ENCODE data around the gene EDDM3A. TPM values are rescaled to one million over a fixed set of nuclear protein-coding genes. Genes with fewer than 3 reads are reported as not detected.

The EDDM3A gene
- total RNA-seq, 1 experiment from 2014 or later, result not detected

GRCh38 chr14:20743556-20743955 lies 2.1 kb upstream of the EDDM3A start:
- no peak for TF ChIP-seq CTCF (IDR thresholded peaks at IDR 0.05; ENCODE audit: unreplicated experiment)
- no peaks in the 10 kb centered on the region for H3K36me3 Mint-ChIP-seq (ENCODE audit: insufficient read depth, unreplicated experiment)
- CTCF ChIA-PET, result interaction anchor here (1.1 kb wide), 1 partner anchor 24 kb away, joined by 3 read pairs; no protein-coding TSS in a partner anchor
- no peak overlapping the region for H3K27ac Mint-ChIP-seq (ENCODE audit: unreplicated experiment)
- no TSS peak for BruUV-seq (replicated peaks)
- DNase-seq, result peak; percentile 45
- intact Hi-C loops (cut with micrococcal nuclease; ENCODE audit: unreplicated experiment), result loop anchor here (2.0 to 10.0 kb wide), 4 partner anchors 17 to 61 kb away; partner anchors contain the start of gene RNASE1
- no peaks in the 10 kb centered on the region for H3K27me3 Mint-ChIP-seq (ENCODE audit: unreplicated experiment)
- H3K9me3 Mint-ChIP-seq (ENCODE audit: low read depth, unreplicated experiment), result no peaks in the 10 kb centered on the region
- no peak overlapping the region for H3K4me3 Mint-ChIP-seq (ENCODE audit: low read depth, unreplicated experiment)
- H3K4me1 Mint-ChIP-seq (ENCODE audit: low read depth, unreplicated experiment), result peaks cover 33% of the 10 kb centered on the region

- BruUV-seq (replicated peaks), result no TSS peak
- H3K9me3 Mint-ChIP-seq (ENCODE audit: low read depth, unreplicated experiment), result no peaks in the 10 kb centered on the region
- CTCF ChIA-PET, result interaction anchor here (0.5 to 0.8 kb wide), 2 partner anchors 20 to 81 kb away, joined by 3 to 7 read pairs; no protein-coding TSS in a partner anchor
- intact Hi-C loops (cut with micrococcal nuclease; ENCODE audit: unreplicated experiment), result loop anchor here (10.0 kb wide), 1 partner anchor 58 kb away; the partner anchor contains the start of gene RNASE1
- H3K4me1 Mint-ChIP-seq (ENCODE audit: low read depth, unreplicated experiment), result peaks cover 35% of the 10 kb centered on the region
- H3K4me3 Mint-ChIP-seq (ENCODE audit: low read depth, unreplicated experiment), result no peak overlapping the region
- H3K27ac Mint-ChIP-seq (ENCODE audit: unreplicated experiment), result no peak overlapping the region
- no peaks in the 10 kb centered on the region for H3K27me3 Mint-ChIP-seq (ENCODE audit: unreplicated experiment)
- DNase-seq, result no peak
- no peak for TF ChIP-seq CTCF (IDR thresholded peaks at IDR 0.05; ENCODE audit: unreplicated experiment)
- H3K36me3 Mint-ChIP-seq (ENCODE audit: insufficient read depth, unreplicated experiment), result no peaks in the 10 kb centered on the region
Measured at GRCh38 chr14:20746566-20746965, 879 bp downstream of the EDDM3A start.

GRCh38 chr14:20748439-20748838 lies 2.8 kb downstream of the EDDM3A start:
- Mint-ChIP-seq H3K27ac (ENCODE audit: unreplicated experiment) (no peak overlapping the region), H3K4me3 (ENCODE audit: low read depth, unreplicated experiment) (no peak overlapping the region), H3K36me3 (ENCODE audit: insufficient read depth, unreplicated experiment) (no peaks in the 10 kb centered on the region), H3K27me3 (ENCODE audit: unreplicated experiment) (no peaks in the 10 kb centered on the region), H3K4me1 (ENCODE audit: low read depth, unreplicated experiment) (peaks cover 24% of the 10 kb centered on the region), H3K9me3 (ENCODE audit: low read depth, unreplicated experiment) (peaks cover 7% of the 10 kb centered on the region)
- TF ChIP-seq CTCF (IDR thresholded peaks at IDR 0.05; ENCODE audit: unreplicated experiment), result no peak
- CTCF ChIA-PET, result no interaction called here
- no peak for DNase-seq
- intact Hi-C loops (cut with micrococcal nuclease; ENCODE audit: unreplicated experiment), result loop anchor here (10.0 kb wide), 1 partner anchor 56 kb away; the partner anchor contains the start of gene RNASE1
- BruUV-seq (replicated peaks), result no TSS peak

GRCh38 chr14:20750194-20750593 lies 4.5 kb downstream of the EDDM3A start:
- H3K27me3 Mint-ChIP-seq (ENCODE audit: unreplicated experiment), result no peaks in the 10 kb centered on the region
- intact Hi-C loops (cut with micrococcal nuclease; ENCODE audit: unreplicated experiment), result no loop called here
- DNase-seq, result no peak
- H3K36me3 Mint-ChIP-seq (ENCODE audit: insufficient read depth, unreplicated experiment), result no peaks in the 10 kb centered on the region
- no peak overlapping the region for H3K4me3 Mint-ChIP-seq (ENCODE audit: low read depth, unreplicated experiment)
- peaks cover 24% of the 10 kb centered on the region for H3K4me1 Mint-ChIP-seq (ENCODE audit: low read depth, unreplicated experiment)
- peaks cover 7% of the 10 kb centered on the region for H3K9me3 Mint-ChIP-seq (ENCODE audit: low read depth, unreplicated experiment)
- H3K27ac Mint-ChIP-seq (ENCODE audit: unreplicated experiment), result no peak overlapping the region
- BruUV-seq (replicated peaks), result no TSS peak
- TF ChIP-seq CTCF (IDR thresholded peaks at IDR 0.05; ENCODE audit: unreplicated experiment), result no peak
- CTCF ChIA-PET, result no interaction called here

Data from Calu3 (cell line).